HG03354 (cell line): ENCODE data around the gene MRM2.
"Not testable (repeated sequence)": the region's sequence is repeated elsewhere in the genome, so short reads cannot be mapped to it uniquely, and the experiment has no call there.

Source experiments
- ATAC-seq: cut with Tn5 transposase; IDR thresholded peaks from one replicate; pipeline ENCODE4 v1.9.1; 2021; ENCODE audit warnings: mild to moderate bottlenecking; ENCODE audit not compliant: unreplicated experiment, poor library complexity, severe bottlenecking

Gene MRM2

DNA sequence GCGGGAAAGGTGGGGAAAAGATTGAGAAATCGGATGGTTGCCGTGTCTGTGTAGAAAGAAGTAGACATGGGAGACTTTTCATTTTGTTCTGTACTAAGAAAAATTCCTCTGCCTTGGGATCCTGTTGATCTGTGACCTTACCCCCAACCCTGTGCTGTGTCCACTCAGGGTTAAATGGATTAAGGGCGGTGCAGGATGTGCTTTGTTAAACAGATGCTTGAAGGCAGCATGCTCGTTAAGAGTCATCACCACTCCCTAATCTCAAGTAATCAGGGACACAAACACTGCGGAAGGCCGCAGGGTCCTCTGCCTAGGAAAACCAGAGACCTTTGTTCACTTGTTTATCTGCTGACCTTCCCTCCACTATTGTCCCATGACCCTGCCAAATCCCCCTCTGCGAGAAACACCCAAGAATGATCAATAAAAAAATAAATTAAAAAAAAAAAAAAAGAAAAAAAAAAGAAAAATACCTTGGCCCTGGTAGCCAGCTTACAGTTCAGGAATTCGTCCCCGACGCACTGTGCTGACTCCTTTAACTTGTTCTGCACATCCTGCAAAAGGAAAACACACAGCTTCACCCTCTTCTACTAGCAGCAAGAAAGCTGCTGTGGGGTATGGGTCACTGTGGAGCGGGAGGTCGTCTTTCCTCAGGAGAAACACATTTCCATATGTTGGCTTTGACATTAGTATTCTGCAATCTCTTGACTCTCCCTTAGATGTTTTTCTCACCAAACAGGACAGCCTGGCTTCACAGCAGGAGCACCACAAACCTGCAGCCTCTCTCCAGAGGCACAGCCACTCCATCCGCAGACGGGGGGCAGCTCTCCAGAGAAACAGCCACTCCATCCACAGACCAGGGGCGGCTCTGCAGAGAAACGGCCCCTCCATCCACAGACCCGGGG lies 27.3 kb upstream of the MRM2 start:
- not testable (repeated sequence) for ATAC-seq

DNA sequence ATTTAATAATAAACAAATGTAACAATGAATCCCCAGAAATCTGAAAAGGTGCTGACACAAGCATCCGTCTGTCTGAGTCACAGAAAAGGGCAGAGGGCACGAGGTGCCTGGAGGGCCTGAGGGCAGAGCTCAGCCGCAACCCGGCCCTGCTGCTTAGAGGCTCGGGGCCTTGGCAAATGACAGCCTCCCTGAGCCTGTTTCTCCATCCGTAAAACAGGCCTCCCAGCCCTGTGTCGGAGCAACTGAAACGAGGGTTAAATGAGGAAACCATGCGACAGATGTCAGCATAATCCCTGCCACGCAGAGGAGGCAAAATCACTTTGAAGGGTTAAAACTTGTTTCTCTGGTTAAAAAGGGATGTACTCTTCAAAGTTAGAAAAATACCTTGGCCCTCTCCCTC lies 24.9 kb upstream of the MRM2 start:
- ATAC-seq = no peak

DNA sequence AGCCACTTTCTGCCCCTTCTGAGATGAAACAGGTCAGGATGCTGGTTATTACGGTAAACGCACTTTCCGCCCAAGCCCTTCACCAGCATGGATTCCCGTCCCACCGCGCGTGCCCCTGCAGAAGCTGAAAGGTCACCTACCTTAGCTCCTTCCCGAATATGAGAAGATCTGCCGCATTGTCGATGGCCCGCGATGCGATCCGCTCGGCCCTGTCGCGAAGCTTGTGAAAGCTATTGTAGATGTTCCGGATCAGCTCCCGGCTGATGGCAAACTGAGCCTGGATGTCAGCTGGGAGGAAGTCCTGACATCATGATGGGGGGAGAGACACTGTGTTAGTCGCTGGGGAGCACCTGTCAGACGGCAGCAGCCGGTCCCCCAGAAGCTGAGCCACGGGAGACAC lies 22.2 kb upstream of the MRM2 start:
- ATAC-seq = no peak

DNA sequence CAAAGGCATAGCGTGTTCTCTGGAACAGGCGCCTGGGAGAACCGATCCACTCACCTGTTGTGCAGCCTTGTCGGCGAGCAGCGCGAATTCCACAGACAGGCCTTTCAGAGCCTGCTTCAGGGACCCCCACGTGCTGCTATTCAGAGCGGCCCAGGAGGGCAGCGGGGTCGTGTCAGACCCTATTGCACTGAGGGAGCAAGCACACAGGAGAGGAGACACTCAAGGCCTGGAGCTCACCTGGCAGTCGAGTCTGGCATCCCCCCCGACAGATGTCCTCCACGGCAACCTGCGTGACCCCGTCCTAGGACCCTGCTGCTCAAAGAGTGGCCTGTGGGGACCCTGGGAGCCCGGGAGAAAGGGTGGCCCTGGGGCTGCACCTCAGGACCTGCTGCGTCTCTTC lies 21.2 kb upstream of the MRM2 start:
- ATAC-seq = no peak

DNA sequence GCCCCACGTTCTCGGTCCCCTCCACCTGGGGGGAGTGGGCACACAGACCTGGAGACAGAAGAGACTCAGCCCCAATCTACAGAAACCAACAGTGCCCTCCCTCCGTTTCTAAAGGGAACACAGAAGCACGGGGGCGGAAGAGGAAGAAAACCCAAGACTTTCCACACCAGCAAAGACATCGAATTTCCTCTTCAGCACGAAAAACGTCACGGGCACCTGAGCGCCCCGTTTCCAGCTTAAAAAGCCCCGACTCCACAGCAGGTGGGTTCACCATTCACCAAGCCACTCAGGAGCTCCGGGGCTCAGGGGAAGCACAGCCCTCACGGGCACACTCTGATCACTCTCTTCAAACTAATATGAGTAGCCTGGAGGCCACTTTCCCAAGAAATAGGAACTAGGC lies 19.6 kb upstream of the MRM2 start:
- peak; percentile 49 for ATAC-seq

DNA sequence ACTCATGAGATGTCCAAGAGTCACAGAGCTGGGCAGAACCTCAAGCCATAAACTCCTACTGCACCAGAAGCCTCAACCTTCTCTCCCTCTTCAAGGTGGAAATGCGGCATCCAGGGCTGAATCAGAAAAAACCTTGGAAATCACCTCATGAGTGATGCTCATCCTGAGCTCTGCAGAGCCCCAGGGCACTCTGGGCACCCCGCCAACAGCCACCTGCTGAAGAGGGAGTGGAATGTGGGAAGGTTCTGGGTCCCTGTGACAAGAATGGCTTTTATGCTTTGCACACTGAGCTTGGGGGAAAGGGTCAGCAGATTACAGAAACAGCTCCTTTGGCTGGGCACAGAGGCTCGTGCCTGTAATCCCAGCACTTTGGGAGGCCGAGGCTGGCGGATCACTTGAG lies 18.8 kb upstream of the MRM2 start:
- no peak for ATAC-seq

DNA sequence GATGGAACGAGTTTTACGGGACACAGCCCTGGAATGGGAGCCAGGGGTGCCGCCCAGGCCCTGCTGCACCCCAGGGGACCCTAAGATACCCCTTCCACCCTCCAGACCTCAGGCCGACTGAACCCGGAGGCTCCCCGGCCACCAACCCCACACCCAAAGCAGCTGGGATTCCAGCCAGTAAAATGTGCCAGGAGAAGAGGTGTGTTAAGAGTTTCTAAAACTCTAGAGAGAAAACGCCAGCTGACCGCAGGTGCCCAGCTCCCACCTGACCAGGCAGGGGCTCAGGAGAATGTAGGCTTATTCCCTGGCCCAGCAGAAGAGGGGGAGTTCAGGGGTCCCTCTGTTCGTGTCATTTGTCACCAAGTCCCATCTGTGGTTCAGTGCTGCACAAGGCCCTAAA lies 17.5 kb upstream of the MRM2 start:
- ATAC-seq = no peak

DNA sequence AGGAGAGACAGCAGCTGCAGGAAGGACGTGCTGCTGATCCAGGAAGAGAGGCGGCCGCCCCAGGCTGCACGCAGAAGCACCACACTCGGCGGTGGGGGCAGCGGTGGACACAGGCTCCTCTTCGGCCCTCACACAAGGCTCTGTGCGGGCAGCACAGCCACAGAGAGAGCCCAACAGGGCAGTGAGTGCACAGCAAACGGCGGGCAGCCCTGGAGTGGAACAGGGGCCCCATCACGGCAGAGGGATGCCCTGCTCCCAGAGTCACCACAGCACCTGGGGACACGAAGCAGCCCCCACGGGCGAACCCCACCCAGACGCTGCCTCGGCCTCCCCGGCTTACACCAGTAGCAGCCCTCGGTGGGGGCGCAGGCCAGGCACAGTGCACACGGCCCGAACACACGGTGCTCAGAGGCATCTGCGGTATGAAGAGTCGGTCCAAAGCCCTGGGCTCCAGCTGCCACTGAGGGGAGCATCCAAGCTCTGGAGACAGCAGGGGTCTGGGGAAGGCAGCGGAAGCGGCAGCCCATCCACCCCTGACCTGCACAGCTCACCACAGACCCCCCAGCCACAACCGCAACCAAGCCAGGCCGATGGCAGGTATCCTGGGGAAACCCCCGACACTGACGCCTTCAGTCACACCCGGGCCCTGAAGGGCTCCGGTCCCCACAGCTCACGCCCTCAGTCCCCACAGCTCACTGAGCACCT lies 16.8 kb upstream of the MRM2 start:
- ATAC-seq = no peak

DNA sequence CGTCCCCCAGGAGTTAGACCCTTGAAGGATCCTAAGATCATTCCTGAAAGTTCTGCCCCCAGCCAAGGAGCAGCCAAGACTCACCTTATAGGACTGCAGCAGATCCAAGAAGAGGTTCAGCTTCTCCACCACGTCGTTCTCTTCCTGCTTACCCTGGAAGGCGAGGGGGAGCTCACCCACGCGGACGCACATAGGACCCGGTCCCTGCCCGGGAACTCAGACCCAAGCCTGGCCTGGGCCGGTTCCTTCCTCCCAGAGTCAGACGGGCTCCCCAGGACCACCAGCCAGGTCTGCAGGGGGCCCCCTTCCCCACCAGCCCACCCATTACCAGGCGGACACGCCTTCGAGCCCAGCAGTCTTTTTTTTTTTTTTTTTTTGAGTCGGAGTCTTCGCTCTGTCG lies 15.6 kb upstream of the MRM2 start:
- ATAC-seq = no peak

DNA sequence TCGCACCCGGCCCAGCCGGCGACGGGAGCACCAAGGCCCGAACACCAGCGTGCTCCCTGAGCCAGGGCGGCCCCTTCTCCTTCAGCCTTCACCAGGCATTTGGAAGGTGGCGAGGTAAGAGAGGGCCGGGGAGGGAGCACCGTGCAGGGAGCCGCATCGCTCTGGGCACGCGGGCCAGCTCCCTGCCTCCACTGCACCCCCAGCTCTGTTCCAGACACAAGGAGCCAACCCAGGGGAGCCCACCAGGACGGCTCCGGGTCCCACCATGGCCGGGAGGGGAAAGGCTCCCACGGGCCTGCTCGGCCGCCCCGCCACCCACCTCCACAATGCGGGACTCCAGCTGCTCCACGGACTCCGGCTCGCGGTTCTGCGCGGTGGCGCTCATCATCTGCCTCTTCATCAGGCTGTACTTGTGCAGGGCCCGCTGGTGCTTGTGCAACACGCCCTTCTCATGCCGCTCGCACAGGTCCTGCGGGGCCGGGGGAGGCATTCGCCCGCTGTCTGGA lies 15.1 kb upstream of the MRM2 start:
- no peak for ATAC-seq

DNA sequence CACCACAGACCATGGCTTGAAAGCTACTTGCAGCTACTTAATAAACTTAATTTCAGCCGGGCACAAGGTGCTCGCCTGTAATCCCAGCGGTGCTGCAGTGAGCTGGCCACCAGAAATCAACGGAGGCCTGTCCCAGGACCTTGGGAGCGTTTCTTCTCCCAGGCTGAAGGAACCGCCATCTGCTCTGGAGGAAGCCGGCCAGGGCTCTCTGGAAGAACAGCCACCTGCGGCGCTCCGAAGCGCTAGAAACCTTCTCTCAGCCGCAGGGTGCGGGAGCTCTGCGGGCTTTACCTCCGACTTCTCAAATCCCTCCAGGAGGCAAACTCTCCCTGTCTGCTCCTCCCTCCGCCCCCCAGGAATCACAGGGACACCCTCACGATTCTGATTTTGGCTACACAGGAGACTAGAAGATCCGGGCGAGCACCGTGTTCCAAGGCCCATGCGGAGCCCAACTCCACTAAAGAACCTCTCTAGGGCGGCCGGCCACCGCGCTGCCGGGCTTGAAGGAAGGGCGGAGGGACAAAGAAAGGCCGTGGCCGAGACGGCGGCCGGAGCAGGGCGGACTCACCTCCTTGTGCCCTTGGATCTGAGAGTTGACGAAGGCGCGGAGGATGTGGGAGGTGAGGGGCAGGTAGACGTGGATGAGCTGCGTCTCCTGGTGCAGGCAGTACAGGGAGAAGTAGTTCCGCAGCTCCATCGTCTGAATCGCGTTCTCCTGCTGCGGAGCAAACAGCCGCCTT lies 14.5 kb upstream of the MRM2 start:
- no peak for ATAC-seq

DNA sequence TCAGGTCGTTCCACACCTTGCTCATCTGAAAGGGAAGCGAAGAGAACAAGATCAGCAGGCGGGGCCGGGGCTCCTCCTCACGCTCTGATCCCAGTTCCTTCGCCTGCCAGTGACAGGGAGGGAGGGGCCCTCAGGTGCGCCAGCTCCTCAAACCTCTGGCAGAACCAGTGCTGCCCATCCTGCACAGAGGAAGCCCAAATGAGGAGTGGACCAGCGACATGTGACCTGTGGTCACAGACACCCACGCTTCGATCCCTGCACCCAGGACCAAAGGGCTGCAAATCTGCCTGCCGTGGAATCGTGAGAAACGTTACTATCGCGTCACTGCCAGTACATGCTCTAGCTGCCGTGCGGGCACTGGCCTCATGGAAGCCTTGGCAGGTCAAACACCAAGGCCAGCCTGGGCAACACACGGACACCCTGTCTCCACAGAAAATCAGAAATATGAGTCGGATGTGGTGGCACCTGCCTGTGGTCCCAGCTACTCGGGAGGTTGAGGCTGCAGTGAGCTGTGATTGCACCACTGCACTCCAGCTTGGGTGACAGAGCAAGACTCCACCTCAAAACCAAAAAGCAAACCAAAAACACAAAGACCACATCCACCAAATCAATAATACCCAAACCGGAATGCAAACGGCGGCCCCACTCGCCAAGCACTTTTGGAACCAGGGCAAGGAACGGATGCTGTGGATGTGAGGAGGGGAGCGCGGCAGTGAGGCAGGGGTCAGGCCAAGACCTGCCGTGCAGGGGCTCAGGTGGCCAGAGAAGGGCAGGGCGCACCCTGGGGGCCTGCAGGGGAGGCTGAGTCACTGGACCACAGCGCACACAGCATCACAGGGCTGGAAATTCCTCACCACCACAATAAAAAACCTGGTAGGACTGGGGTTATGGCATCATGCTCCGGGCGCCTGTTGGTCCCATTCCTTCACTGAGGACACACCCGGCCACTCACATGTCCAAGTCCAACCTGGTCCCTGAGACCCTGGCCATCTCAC lies 13.4 kb upstream of the MRM2 start:
- ATAC-seq = no peak

DNA sequence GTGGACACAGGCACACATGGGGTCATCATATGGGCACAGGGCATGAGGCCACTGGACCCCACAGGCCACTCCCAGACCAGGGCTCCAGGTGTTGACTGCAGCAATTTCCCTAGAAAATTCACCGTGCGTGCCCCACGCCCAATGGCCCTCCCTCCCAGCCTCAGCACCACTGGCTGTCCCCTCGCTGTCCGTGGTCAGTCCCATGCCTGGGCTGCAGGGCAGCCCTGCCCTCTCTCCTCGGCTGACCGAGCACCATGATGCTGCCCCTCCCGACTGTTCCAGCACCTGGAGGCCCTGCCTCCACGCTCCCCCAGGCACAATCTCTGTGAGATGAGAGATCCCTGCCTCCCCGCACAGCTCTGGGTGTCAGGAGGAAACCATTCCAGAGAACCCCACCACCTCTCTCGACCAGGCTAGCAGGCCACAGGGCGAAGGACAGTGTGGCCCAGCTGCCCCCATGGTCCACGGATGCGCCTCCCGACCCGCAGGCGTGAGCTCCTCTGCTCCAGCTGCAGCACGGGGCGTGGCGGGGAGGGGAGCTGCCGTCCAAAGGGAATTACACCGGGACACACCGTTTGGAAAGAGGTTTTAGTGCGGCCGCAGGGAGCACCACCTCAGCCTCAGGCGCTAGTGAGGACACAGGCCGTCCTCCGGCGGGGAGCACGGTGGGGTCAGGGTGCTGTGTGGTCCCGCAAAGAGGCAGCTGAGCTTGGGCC lies 12.6 kb upstream of the MRM2 start:
- no peak for ATAC-seq

DNA sequence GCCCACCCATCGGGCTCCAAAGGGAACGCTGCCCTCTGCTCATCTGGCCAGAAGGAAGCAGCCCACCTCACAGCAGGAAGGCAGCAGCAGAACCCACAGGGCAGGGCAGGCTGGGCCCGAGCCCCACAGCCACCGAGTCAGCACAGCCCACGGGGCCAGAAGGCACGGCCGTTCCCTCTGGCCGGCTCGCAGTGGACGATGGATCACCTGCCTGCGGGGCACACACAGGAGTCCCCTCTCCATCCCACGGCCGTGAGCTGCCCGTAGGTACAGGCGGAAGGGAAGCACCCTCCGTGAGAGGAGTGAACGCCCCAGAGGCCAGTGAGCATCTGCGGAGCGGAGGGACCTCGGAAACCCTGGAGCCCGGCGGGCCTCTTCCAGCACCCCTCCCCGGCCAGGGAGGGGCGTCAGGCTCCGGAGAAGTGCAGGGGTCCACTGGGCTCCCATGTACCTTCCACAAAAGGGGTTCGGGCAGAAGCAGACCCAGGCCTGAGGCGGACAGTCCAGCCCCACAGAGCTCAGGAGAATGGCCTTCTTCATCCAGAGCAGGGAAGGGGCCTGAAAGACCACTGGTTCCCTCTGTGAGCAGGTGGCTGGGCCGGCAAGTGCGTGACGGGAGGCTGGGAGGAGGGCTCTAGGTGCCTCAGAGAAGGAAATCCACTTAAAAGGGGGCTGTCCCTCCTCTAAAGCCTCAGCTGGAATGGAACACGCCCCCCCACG lies 11.7 kb upstream of the MRM2 start:
- no peak for ATAC-seq

DNA sequence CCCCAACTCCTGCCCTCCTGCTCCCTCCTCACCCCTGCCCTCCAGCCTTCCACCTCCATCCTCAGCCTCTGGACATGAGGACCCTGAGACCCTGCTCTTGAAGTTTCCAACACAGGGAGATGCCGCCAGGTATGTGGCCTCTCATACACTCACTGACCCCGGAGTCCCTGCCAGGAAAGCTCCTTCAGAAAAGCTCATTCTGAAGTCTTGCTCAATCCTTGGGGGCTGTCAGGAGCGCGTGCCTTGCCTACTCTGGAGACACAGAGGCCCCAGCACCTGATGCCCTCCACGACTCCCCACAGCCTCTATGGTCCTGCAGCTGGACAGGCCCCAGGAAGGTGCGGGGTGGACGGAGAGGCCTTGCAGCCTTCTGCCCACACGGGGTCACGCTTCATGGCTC lies 11.0 kb upstream of the MRM2 start:
- no peak for ATAC-seq

DNA sequence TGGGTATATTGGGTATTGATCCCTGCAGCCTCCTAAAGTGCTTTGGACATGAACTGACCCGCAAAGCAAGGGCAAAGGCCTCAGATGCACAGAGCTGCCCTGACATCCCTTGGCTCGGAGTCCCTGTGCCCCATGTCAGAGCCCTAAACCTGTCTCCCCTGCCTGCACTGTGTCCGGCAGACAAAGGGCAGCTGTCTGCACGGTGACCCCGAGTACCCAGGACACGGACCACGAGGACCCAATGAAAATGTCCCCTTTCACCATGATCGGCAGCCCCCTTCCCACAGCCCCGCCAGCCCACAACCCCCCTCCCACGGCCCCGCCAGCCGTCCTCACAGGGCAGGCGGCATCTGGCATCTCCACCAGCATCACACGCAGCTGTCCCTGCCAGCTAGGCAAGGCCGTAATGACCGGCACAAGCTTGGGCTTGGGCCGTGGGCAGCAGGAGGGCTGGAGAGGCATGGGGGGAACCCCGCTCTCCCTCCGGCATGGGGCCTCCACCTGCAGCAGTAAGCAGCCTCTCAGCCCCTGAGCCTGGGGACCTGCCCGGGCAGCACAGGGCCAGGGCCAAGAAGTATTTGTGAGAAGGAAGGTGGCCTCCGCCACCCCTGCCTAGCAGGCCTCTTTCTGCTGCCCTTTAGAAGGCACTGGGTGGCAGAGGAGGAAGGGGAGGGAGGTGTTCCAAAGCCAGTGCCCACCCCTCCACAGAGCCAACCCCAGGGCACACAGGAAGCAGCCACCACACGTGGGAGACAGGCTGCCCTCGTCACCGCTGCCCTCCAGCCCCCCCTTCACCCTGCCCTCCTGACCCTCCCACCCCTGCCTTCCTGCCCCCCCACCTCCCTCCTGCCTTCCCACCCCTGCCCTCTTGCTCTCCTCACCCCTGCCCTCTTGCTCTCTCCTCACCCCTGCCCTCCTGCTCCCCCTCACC lies 10.1 kb upstream of the MRM2 start:
- no peak for ATAC-seq

DNA sequence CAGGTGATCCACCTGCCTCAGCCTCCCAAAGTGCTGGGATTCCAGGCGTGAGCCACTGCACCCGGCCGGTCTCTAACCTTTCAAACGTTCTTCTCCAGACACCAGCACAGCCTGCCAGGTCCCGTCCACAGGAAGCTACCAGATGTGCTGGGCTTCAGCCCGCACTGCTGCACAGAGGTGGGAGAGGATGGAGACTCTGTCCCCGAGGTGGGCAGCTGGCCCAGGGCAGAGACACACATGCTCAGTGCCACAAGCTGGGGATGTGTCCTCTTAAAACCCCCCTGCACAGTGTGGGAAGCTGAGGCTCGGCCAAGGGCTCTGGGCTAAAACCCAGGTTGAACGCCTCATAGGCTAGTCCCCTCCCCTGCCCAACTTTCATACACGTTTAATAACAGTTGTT lies 9.4 kb upstream of the MRM2 start:
- ATAC-seq = no peak
